Measurements from ENCODE around the gene PFKFB2. TPM values are rescaled to one million over a fixed set of nuclear protein-coding genes. Genes with fewer than 3 reads are reported as not detected.

Gene PFKFB2
- polyA plus RNA-seq, 1 donor from 2014 or later: 9.8 TPM

DNA sequence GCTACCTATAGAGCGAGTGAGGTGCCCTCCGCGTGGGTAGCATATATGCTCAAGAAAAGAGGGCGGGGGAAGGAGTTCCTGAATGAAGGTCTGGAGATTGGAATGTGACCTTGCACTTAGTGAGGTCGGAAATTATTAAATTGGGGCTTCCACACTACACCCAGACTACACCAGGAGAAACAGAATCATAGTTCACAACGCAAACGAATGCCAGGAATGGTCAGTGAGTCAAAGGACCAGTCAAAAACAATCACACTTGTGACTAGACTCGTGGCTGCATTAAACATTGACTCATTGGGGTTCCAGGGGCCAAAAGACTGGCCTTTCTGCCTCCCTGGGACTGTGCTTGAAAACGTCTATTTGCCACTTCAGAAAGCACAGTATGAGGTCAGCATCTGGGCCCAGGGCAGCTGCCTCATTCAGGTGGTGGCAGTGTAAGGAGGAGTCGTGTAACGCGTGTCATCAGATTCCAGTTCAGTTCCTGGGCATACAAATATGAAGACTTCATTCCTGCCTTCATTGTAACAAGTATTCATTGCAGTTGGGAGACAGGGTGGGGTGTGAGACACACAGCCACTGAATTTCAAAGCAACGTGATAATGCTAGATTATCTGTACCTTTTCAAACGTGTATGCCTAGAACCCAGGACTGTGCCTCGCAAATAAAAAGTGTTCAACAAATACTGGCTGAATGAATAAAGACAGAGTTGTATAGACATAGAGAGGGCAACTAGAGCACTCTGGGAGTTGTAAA lies 1.7 kb upstream of the PFKFB2 start, which contains the start of gene YOD1:
TSS of gene YOD1 (minus strand) at position 18 of the 753 bp plus-strand sequence. CDS start 178 bp downstream, outside the sequence.
- TF ChIP-seq SMC3 (conservative IDR thresholded peaks at IDR 0.05; ENCODE audit: poor library complexity) (no peak), EP300 (conservative IDR thresholded peaks at IDR 0.05; ENCODE audit: poor library complexity, severe bottlenecking) (no peak), EZH2 (IDR thresholded peaks at IDR 0.05; ENCODE audit: borderline replicate concordance, insufficient read depth, low read length, poor library complexity, severe bottlenecking) (no peak), MXI1 (conservative IDR thresholded peaks at IDR 0.05; ENCODE audit: poor library complexity, severe bottlenecking) (no peak)
- TF ChIP-seq, protein P1, sequence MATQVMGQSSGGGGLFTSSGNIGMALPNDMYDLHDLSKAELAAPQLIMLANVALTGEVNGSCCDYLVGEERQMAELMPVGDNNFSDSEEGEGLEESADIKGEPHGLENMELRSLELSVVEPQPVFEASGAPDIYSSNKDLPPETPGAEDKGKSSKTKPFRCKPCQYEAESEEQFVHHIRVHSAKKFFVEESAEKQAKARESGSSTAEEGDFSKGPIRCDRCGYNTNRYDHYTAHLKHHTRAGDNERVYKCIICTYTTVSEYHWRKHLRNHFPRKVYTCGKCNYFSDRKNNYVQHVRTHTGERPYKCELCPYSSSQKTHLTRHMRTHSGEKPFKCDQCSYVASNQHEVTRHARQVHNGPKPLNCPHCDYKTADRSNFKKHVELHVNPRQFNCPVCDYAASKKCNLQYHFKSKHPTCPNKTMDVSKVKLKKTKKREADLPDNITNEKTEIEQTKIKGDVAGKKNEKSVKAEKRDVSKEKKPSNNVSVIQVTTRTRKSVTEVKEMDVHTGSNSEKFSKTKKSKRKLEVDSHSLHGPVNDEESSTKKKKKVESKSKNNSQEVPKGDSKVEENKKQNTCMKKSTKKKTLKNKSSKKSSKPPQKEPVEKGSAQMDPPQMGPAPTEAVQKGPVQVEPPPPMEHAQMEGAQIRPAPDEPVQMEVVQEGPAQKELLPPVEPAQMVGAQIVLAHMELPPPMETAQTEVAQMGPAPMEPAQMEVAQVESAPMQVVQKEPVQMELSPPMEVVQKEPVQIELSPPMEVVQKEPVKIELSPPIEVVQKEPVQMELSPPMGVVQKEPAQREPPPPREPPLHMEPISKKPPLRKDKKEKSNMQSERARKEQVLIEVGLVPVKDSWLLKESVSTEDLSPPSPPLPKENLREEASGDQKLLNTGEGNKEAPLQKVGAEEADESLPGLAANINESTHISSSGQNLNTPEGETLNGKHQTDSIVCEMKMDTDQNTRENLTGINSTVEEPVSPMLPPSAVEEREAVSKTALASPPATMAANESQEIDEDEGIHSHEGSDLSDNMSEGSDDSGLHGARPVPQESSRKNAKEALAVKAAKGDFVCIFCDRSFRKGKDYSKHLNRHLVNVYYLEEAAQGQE (IDR thresholded peaks at IDR 0.05; ENCODE audit: borderline replicate concordance): no peak
- H3K27me3 ChIP-seq (ENCODE audit: insufficient read depth, low read depth, low read length): no peaks in the 10 kb centered on the region

DNA sequence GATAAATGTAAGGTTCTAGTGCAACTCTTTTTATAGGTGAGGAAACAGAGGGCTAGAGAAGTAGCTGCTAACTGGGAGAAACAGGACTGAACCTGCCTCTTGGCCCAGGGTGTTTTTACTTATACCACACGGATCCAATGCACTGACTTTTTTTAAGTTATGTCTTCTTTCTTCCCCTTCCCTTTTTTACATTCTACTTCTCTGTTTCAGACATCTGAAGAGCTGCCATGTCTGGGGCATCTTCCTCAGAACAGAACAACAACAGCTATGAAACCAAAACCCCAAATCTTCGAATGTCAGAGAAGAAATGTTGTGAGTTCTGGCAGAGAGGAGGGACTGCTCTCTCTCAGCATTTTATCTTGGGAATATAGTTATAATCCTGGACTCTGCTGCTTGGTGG lies 1.4 kb downstream of the PFKFB2 start:
- TF ChIP-seq EP300 (conservative IDR thresholded peaks at IDR 0.05; ENCODE audit: poor library complexity, severe bottlenecking) (no peak), RAD21 (conservative IDR thresholded peaks at IDR 0.05) (no peak)
- no peak overlapping the region for H3K27ac ChIP-seq (ENCODE audit: low read length)

More for the DNA sequence above, 1.7 kb upstream of the PFKFB2 start, which contains the start of gene YOD1:
- H3K79me2 ChIP-seq (replicated peaks; ENCODE audit: insufficient read depth, low read length): peaks cover 33% of the 10 kb centered on the region
- H3K9ac ChIP-seq (ENCODE audit: low read length): peak within 1 kb of the TSS; percentile 87
- peak within 1 kb of the TSS; percentile 98 for H2AFZ ChIP-seq (ENCODE audit: low read depth, low read length)
- peaks cover 3% of the 10 kb centered on the region for H3F3A ChIP-seq (ENCODE audit: insufficient read depth, low read length, poor library complexity, severe bottlenecking)
- peak within 1 kb of the TSS; percentile 89 for H3K4me3 ChIP-seq (ENCODE audit: low read length)
- H3K9me3 ChIP-seq (ENCODE audit: low read length): no peaks in the 10 kb centered on the region
- H3K9me2 ChIP-seq (ENCODE audit: insufficient read depth, low read length): no peaks in the 10 kb centered on the region
- no peaks in the 10 kb centered on the region for H4K20me1 ChIP-seq (ENCODE audit: insufficient read depth)
- peaks cover 6% of the 10 kb centered on the region for H3K36me3 ChIP-seq (ENCODE audit: insufficient read depth, low read length)
- H3K27ac ChIP-seq (ENCODE audit: low read length): peak within 1 kb of the TSS; percentile 82
- H3K4me2 ChIP-seq (ENCODE audit: low read length): peak within 1 kb of the TSS; percentile 84

DNA sequence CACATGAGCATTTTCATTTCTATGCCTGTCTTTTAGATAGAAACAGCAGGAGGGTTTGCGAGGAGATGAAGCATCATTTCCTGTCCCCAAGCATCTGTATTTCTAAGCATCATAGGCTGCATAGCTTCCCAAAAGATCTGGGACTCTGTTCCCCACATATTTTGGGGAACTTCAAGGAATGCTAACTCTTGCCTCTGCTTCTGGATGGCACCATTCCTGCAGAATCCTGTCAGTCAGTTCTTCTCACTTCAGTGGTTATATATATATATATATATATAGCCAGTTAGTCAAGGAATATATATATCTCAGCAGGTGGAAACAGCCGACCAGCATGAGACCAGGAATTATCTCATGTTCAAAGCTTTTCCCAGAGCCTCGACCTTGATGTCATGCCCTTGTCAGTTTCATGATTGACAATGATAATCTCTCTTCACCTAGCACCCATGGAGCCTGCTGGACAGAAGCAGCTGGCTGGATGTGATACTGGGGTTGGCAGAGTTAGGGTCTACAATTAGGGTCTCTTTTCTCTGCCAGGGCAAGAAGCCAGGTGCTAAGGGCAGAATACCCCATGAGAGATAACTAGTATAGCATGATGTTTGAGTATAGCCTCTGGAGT lies 2.4 kb downstream of the PFKFB2 start:
- H3K79me2 ChIP-seq (replicated peaks; ENCODE audit: insufficient read depth, low read length): no peaks in the 10 kb centered on the region
- H3K4me3 ChIP-seq (ENCODE audit: low read length): no peak overlapping the region
- H3F3A ChIP-seq (ENCODE audit: insufficient read depth, low read length, poor library complexity, severe bottlenecking): no peaks in the 10 kb centered on the region
- H3K27ac ChIP-seq (ENCODE audit: low read length): no peak overlapping the region
- no peaks in the 10 kb centered on the region for H4K20me1 ChIP-seq (ENCODE audit: insufficient read depth)
- H3K4me2 ChIP-seq (ENCODE audit: low read length): no peak overlapping the region
- no peaks in the 10 kb centered on the region for H3K27me3 ChIP-seq (ENCODE audit: insufficient read depth, low read depth, low read length)
- no peak overlapping the region for H2AFZ ChIP-seq (ENCODE audit: low read depth, low read length)
- H3K9me3 ChIP-seq (ENCODE audit: low read length): no peaks in the 10 kb centered on the region
- H3K36me3 ChIP-seq (ENCODE audit: insufficient read depth, low read length): no peaks in the 10 kb centered on the region
- no peak for TF ChIP-seq MXI1 (conservative IDR thresholded peaks at IDR 0.05; ENCODE audit: poor library complexity, severe bottlenecking)
- no peaks in the 10 kb centered on the region for H3K9me2 ChIP-seq (ENCODE audit: insufficient read depth, low read length)
- no peak overlapping the region for H3K9ac ChIP-seq (ENCODE audit: low read length)

More for the DNA sequence above, 1.4 kb downstream of the PFKFB2 start:
- no peaks in the 10 kb centered on the region for H4K20me1 ChIP-seq (ENCODE audit: insufficient read depth)
- H2AFZ ChIP-seq (ENCODE audit: low read depth, low read length): no peak overlapping the region
- H3K4me3 ChIP-seq (ENCODE audit: low read length): no peak overlapping the region
- H3K9me2 ChIP-seq (ENCODE audit: insufficient read depth, low read length): no peaks in the 10 kb centered on the region
- no peak overlapping the region for H3K9ac ChIP-seq (ENCODE audit: low read length)
- no peaks in the 10 kb centered on the region for H3K36me3 ChIP-seq (ENCODE audit: insufficient read depth, low read length)
- H3F3A ChIP-seq (ENCODE audit: insufficient read depth, low read length, poor library complexity, severe bottlenecking): peaks cover 3% of the 10 kb centered on the region
- H3K9me3 ChIP-seq (ENCODE audit: low read length): no peaks in the 10 kb centered on the region
- no peak overlapping the region for H3K4me2 ChIP-seq (ENCODE audit: low read length)
- peaks cover 8% of the 10 kb centered on the region for H3K79me2 ChIP-seq (replicated peaks; ENCODE audit: insufficient read depth, low read length)
- H3K27me3 ChIP-seq (ENCODE audit: insufficient read depth, low read depth, low read length): no peaks in the 10 kb centered on the region
